Skeletal muscle satellite cell (primary cell): ENCODE data around the gene KRT3.

Source experiments
- H3K27me3 ChIP-seq: 2 replicates; pipeline ENCODE4 v1.7.0; 2013; ENCODE audit warnings: low read length; ENCODE audit not compliant: control insufficient read depth, insufficient read depth
- H3K36me3 ChIP-seq: 2 replicates; pipeline ENCODE4 v1.7.0; 2013; ENCODE audit warnings: mild to moderate bottlenecking, control low read depth, low read length; ENCODE audit not compliant: insufficient read depth
- H3K4me1 ChIP-seq: 2 replicates; pipeline ENCODE4 v1.7.0; 2013; ENCODE audit warnings: low read length; ENCODE audit not compliant: control insufficient read depth, insufficient read depth
- H3K4me2 ChIP-seq: 2 replicates; pipeline ENCODE4 v1.7.0; 2013; ENCODE audit warnings: mild to moderate bottlenecking, low read length
- H3K4me3 ChIP-seq: 2 replicates; pipeline ENCODE4 v1.7.0; 2013; ENCODE audit warnings: low read length
- H3K9ac ChIP-seq: 2 replicates; pipeline ENCODE4 v1.7.0; 2013; ENCODE audit warnings: mild to moderate bottlenecking, low read depth, low read length, moderate library complexity
- H3K9me3 ChIP-seq: replicated peaks from 2 replicates; pipeline ENCODE4 v1.7.0; 2013; ENCODE audit warnings: mild to moderate bottlenecking, control low read depth, low read length

Gene KRT3

GRCh38 chr12:52791271-52792184 is 4.4 kb downstream of the KRT3 start:
- Histone ChIP-seq H3K9ac (no peak overlapping the region), H3K36me3 (no peaks in the 10 kb centered on the region), H3K4me2 (no peak overlapping the region), H3K9me3 (no peaks in the 10 kb centered on the region), H3K4me3 (no peak overlapping the region), H3K27me3 (peaks cover 61% of the 10 kb centered on the region), H3K4me1 (no peaks in the 10 kb centered on the region)

GRCh38 chr12:52790427-52791270 is 5.3 kb downstream of the KRT3 start:
- H3K9ac ChIP-seq = no peak overlapping the region

GRCh38 chr12:52789637-52790426 is 6.1 kb downstream of the KRT3 start:
- Histone ChIP-seq H3K36me3 (no peaks in the 10 kb centered on the region), H3K27me3 (peaks cover 62% of the 10 kb centered on the region), H3K4me2 (no peak overlapping the region), H3K9me3 (no peaks in the 10 kb centered on the region), H3K4me1 (no peaks in the 10 kb centered on the region), H3K9ac (no peak overlapping the region), H3K4me3 (no peak overlapping the region)

More at GRCh38 chr12:52790427-52791270, 5.3 kb downstream of the KRT3 start:
- no peak overlapping the region for H3K4me3 ChIP-seq
- no peaks in the 10 kb centered on the region for H3K4me1 ChIP-seq
- H3K27me3 ChIP-seq = peaks cover 54% of the 10 kb centered on the region
- no peak overlapping the region for H3K4me2 ChIP-seq
- no peaks in the 10 kb centered on the region for H3K9me3 ChIP-seq
- H3K36me3 ChIP-seq = no peaks in the 10 kb centered on the region

GRCh38 chr12:52788876-52789636 is 6.9 kb downstream of the KRT3 start:
- H3K9me3 ChIP-seq = no peaks in the 10 kb centered on the region
- H3K27me3 ChIP-seq = peaks cover 62% of the 10 kb centered on the region
- no peak overlapping the region for H3K4me2 ChIP-seq
- no peaks in the 10 kb centered on the region for H3K4me1 ChIP-seq
- no peaks in the 10 kb centered on the region for H3K36me3 ChIP-seq
- H3K9ac ChIP-seq = no peak overlapping the region
- H3K4me3 ChIP-seq = no peak overlapping the region

- H3K9me3 ChIP-seq = no peaks in the 10 kb centered on the region
- no peak overlapping the region for H3K9ac ChIP-seq
- peaks cover 66% of the 10 kb centered on the region for H3K27me3 ChIP-seq
- no peak overlapping the region for H3K4me3 ChIP-seq
- H3K4me2 ChIP-seq = no peak overlapping the region
- H3K4me1 ChIP-seq = no peaks in the 10 kb centered on the region
- no peaks in the 10 kb centered on the region for H3K36me3 ChIP-seq
Measured at GRCh38 chr12:52788192-52788875, 7.6 kb downstream of the KRT3 start.

GRCh38 chr12:52787324-52788191 is 8.4 kb downstream of the KRT3 start:
- H3K36me3 ChIP-seq = no peaks in the 10 kb centered on the region
- peaks cover 60% of the 10 kb centered on the region for H3K27me3 ChIP-seq
- no peak overlapping the region for H3K4me2 ChIP-seq
- no peak overlapping the region for H3K9ac ChIP-seq
- no peak overlapping the region for H3K4me3 ChIP-seq
- H3K4me1 ChIP-seq = no peaks in the 10 kb centered on the region
- no peaks in the 10 kb centered on the region for H3K9me3 ChIP-seq

GRCh38 chr12:52784909-52785308 is 11.0 kb downstream of the KRT3 start:
- H3K27me3 ChIP-seq = peaks cover 56% of the 10 kb centered on the region
- H3K9me3 ChIP-seq = no peaks in the 10 kb centered on the region
- no peaks in the 10 kb centered on the region for H3K4me1 ChIP-seq
- no peaks in the 10 kb centered on the region for H3K36me3 ChIP-seq
- H3K4me3 ChIP-seq = no peak overlapping the region
- no peak overlapping the region for H3K4me2 ChIP-seq
- H3K9ac ChIP-seq = no peak overlapping the region

GRCh38 chr12:52783563-52784316 is 12.2 kb downstream of the KRT3 start:
- H3K27me3 ChIP-seq = peaks cover 56% of the 10 kb centered on the region
- no peaks in the 10 kb centered on the region for H3K4me1 ChIP-seq
- no peak overlapping the region for H3K9ac ChIP-seq
- H3K9me3 ChIP-seq = no peaks in the 10 kb centered on the region
- H3K4me3 ChIP-seq = no peak overlapping the region
- H3K4me2 ChIP-seq = no peak overlapping the region
- H3K36me3 ChIP-seq = no peaks in the 10 kb centered on the region

GRCh38 chr12:52782502-52782901 is 13.4 kb downstream of the KRT3 start:
- no peak overlapping the region for H3K4me2 ChIP-seq
- H3K9me3 ChIP-seq = no peaks in the 10 kb centered on the region
- H3K36me3 ChIP-seq = no peaks in the 10 kb centered on the region
- H3K9ac ChIP-seq = no peak overlapping the region
- H3K4me1 ChIP-seq = no peaks in the 10 kb centered on the region
- no peak overlapping the region for H3K4me3 ChIP-seq
- H3K27me3 ChIP-seq = peaks cover 62% of the 10 kb centered on the region
